NK-92 treated with Interleukin-12 subunit alpha and Interleukin-12 subunit beta, amount 100 ng/mL, for 24 hours (cell line): ENCODE measurements around the gene TMEM121.

Experiments used
- DNase-seq: peaks from one replicate; lab custom pipeline; 2025; lab: John Stamatoyannopoulos, UW

Gene TMEM121

DNA sequence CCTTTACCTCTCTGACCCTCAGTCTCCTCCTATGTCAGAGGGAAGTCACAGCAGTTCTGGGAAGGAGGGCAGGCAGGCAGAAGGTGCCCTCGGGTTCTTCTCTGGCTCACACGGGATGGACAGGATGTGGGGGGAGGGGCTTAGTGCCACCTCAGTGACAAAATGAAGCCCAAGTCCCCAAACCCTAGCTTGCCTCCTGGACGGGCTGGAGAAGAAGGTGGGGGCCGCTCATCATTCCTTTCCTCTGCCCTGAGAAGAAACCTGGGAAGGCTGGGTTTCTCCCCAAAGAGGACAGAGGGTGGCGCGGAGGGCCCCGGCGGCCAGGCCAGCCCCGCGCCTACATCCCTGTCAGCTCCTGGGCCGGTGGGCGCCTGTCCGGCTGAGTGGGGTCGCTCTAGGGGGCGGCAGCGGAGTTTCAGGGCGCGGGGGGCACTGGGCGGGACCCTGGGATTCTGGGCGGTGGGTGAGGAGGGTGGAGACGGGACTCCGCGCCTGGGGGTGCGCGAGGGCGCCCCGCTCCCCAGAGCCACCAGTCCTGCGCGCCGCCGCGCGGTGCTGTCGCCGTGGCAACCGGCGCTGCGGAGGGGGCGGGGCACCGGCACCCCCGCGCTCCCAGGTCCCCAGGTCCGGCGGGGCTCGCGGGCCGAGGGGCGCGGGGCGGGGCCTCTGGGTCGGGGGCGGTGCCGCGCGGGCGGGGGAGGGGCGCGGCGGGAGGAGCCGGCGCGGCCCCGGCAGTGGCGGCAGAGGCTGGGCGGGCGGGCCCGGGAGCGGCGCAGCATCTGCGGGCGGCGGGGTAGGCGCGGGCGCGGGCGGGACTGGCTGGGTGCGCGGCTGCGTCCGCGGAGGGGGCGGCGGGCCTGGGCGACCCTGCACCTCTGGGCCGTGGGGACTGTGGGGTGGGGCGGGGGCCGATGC, at the start of gene TMEM121:
TMEM121 (plus strand) TSS at position 723 of the 915 bp plus-strand sequence. CDS start 2,252 bp downstream, outside the sequence.
- no peak for DNase-seq

DNA sequence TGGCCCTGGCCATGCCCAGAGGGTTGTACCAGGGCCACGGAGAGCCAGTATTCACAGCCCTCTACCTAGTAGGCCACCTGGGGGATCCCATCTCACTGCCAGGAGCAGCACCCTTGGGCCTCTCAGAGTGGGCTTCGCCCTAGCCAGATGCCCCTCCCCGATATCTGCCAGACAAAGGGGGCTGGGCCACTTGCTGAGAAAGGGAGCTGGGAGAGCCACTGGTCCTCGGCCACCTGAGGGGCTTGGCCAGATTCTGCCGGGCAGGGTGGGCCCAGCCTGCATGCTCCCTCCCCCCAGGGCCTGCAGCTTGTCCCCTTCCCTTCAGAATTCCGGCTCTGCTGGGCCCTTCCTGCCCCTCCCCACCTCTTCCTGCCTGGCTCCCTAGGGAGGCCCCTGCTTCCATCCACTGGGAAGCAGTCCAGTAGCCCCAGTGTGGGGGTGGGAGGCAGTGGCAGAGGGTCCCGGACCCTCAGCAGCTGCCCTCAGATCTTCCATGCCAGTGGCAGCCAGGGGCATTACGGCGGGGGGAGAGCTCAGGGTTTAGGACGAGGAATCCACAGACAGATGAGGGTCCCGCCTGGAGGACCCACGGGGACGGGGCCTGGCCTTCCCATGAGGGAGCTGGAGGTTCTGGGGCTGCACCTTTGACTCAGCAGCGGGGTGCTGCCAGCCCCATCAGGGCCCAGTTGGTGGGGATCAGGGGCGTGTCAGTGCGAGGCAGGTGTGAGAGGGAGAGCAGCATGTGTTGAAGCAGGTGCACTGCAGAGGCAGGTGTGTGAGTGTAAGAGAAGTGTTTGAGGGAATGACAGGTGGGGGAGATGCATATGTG, 49.3 kb upstream of the TMEM121 start:
- DNase-seq = no peak

DNA sequence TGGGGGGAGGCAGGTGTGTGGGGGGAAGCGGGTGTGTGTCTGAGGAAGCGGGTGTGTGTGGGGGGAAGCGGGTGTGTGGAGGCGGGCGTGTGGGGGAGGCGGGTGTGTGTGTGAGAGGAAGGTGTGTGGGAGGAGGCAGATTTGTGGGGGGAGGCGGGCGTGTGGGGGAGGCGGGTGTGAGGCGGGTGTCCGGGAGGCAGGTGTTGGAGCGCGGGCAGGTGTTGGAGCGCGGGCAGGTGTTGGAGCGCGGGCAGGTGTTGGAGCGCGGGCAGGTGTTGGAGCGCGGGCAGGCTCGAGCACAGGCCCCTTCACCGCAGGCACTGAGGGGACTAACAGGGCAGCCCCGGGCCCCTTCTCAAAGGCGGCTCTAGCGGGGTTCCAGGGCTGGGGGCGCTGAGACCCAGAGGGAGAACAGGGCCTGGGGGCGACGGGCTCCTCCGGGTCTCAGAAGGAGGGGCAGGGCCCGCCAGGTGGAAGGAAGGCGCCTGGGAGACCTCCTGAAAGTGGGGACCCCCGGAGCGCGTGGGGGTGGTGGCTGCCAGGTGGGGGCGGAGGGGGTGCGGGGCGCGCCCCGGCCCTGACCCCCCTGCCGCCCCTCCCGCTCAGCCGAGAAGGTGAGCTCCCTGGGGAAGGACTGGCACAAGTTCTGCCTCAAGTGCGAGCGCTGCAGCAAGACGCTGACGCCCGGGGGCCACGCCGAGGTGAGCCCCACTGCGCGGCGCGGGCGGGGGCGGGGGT, 48.6 kb upstream of the TMEM121 start:
- no peak for DNase-seq

DNA sequence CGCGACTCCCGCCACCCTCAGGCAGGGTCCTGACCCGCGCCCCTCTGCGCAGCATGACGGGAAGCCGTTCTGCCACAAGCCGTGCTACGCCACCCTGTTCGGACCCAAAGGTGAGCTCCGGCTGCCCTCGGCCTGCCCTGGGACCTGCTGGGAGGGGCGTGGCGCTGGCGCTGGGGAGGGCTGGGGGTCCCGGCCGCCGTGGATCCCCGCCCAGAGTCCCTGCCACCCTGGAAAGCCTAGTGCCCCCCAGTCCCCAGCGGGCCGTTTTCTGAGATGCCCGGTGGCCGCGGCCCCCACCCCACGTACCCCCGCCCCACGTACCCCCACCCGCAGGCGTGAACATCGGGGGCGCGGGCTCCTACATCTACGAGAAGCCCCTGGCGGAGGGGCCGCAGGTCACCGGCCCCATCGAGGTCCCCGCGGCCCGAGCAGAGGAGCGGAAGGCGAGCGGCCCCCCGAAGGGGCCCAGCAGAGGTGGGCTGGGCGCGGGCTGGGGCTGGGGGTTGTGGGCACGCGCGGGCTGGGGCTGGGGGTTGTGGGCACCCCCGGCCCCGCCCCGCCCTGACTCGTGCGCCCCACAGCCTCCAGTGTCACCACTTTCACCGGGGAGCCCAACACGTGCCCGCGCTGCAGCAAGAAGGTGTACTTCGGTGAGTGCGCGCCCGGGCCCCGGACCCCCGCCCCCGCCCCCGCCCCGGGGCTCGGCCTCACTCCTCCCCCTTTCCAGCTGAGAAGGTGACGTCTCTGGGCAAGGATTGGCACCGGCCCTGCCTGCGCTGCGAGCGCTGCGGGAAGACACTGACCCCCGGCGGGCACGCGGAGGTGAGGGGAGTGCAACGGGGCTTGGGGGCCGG, 47.8 kb upstream of the TMEM121 start:
- DNase-seq = no peak

DNA sequence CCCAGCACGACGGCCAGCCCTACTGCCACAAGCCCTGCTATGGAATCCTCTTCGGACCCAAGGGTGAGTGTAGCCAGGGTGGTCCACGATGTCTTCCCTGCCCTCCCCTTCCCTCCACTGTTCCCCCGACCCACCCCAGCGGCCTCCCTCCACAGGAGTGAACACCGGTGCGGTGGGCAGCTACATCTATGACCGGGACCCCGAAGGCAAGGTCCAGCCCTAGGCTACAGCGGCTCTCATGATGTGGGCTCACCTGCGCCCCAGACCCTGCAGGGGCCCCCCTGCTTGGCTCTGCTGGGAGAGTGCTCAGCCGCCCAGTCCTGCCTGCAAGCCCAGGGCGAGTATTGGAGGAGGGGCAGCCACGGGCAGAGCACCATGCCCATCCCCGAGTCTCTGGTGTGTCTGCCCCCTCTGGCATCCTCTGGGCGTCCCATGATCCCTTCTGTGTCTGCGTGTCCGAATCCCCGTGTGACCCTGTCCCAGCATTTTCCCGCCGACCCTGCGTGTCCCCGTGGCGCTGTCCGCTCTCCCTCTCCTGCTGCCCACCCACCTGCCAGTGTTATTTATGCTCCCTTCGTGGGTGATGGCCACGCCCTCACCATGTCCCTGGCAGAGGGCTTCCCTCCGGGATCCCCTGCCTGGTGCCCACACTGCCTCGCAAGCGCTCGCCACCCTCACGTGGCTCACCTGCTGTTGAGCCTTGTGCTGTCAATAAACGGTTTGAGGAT, 46.8 kb upstream of the TMEM121 start:
- DNase-seq = no peak

DNA sequence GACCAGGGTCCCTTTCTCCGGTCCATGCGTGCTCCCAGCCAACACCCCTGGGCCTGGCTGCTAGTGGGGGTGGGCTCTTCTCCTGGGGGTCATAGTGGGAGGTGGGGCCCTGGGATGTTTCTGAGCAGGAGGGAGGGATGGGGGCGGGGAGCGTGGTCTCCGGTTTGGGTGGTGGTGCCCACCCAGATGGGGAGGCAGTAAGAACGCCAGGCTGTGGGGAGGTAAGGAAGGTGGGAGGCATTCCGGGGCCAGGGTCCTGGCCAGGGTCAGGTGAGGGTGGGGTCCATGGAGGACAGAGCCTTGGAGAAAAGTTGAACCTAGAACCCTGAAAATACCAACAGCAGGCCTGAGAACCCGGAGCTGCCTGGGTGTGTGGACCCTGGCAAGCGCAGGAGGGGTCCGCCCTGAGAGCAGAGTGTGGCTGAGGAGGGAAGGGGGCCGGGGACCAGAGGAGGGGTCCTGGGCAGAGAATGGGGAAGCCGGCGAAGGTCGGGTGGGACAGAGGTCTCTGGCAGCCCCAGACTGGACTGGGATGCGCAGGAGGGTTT, 46.1 kb upstream of the TMEM121 start:
- DNase-seq = no peak

DNA sequence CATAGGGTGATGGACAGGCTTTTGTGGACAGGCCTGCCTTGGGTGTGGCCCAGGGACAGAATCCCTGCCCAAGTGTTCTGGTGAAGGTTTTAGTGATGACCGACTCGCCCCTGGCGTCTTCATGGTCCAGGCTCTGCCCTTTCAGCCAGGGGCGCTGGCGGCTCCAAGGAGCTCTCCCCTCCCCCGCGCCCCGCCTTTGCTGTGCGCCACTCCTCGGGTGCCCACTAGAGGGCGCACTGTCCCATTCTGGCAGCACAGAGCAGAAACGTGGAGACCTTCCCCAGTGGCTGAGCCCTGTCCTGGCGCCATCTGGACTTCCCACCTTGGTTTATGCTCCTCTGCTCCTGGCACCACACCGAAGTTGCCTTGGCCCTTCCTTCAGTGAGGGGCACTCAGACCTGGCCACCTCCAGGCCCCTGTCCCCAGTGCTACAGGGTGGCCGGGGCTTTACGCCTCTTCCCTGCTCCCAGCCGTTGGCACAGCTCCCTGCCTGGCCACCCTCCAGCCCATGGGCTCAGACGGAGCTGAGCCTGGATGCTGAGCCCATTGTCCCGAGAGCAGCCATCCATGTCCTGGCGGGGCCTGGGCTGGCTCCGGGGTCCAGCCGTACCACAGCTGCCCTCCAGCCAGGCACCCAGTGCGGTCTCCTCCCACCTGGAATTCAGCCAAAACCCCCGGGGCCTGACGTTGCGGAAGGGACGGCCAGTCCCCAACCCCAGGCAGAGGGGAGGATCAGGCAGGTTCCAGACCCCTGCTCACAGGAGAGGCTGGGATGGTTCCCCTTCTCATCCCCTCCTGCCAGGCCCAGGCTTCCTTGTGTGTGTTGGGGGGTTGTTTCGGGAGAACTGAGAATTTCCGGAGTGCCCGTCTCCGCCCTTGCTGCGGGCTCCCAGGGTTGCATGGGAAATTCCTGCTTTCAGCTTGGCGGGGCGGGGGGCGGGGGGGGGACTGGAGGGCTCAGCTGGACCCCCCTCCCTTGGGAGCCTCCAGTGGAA, 45.3 kb upstream of the TMEM121 start:
- DNase-seq = peak; percentile 56

DNA sequence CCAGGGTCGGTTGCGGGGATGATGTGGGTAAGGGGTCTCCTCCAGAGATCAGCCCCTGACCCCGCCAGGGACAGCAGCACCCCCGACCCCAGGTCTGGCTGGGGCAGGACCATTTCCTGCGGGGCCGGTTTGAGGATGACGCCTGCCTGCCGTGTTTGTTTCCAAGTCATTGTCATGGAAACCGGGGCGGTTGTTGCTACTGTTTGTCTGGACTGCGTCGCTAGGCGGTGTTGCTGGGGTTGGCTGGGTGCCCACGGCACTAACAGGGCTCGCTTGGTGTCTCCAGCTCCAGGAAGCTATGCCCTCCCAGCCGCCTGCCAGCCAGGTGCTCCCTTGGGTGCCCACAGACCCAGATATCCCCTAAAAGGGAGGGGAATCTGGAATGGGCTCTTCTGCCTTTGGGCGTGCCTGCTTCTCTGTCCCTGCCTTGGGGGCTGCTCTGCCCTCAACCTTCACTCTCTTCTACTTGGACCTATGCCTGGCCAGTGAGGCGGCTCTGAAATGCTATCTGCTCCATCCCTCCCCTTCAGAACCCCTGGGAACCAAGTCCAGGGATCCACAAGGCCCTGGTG, 44.4 kb upstream of the TMEM121 start:
- DNase-seq = peak; percentile 29

DNA sequence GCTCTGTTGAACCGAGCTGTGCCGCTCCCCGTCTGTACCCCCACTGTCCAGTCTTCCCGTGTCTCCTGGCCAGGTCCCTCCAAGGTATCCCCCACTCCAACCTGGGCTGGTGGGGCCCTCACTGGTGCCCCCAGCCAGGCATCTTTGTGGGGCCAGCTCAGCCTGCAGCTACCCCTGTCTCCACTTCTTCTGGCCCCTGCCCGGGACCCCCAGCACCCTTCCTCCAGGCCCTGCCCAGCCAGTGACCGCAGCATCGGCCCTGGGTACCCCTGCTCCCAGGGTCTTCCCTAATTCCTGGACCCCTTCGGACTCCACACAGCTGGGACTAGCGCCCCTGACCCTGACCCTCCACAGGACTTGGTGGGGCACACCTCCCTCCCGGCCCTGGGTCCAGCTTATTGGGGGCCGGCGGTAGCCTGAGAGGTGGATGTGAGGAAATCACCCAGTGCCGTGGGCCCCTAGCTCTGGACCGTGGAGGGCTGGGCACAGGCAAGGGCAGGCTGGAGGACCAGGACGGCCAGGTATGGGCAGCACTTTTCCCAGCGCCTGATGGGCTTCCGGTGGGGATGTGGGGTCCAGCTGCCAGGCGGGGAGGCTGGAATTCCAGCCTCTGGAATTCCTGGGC, 43.8 kb upstream of the TMEM121 start:
- DNase-seq = no peak

DNA sequence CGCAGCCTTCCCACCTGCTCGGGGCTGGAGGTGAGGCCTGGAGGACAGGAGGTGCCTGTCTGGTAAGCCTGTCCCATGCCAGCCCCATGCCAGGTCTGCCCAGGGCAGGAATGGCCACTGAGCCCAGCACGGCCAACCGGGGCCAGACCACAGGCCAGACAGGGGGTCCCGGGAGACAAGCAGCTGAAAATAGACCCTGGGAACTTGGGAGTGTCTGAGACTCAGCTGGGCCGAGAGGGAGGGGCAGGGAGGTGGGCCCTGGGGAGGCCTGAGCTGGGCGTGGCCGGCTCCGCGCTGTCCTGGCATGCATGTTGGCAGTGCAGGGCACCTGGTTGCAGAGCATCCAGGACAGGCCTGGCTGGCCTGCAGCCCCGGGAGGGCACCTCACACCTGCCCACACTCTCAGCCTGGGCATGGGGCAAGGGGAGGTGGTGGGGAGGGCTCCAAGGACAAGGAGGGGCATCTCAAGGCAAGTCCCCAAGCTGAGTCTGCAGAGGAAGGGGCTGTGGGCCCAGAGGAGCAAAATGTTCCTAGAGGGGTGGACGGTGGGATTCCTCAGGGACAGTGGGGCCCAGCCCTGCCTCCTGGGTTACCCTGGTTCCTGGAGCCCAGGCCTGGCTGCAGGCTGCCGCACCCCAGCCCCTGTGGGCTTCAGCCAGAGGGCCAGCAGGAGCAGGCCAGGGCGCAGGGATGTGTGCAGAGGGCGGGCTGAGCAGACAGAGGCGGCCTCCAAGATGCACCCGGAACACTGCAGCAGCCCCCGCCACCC, 42.9 kb upstream of the TMEM121 start:
- DNase-seq = no peak

DNA sequence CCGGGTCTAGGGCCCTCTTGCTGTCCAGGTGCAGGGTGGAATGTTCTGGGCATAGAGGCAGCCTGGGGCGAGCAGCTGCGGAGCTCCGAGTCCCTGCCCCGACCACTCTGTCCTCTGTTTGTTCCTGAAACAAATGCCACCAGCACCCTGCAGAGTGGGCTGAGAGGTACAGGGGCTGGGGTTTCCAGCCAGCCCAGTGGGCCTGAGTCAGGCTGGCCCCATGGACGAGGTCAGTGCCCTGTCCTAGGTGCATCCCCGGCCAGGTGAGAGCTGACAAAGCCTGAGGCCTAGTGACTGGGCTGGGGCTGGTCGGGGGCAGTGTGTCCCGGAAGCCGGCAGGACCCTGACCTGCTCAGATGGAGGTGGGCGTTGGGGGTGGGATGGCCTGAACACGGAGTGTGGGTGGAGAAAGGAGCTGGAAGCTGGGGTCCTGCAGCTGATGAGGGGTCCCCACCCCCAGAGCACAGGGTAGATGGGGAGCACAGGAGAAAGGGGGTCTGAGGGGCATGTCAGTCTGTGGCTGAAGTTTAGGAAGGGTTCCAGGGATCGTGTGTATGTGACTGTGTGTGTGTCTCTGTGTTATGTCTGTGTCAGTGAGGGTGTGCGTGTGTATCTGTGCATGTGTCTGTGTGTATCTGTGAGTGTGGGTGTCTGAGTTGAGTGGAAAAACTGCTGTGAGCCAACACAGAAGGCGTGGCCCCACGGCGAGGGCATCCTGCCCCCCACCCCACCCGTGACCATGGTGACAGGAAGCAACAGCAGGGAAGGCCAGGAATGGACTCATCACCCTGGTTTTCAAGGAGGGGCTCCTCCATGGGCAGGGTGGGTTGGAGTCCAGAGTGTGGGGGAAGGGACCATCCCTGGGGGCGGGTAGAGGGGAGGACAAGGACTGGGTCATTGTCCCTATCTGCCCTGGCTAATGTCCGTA, 42.0 kb upstream of the TMEM121 start:
- no peak for DNase-seq

DNA sequence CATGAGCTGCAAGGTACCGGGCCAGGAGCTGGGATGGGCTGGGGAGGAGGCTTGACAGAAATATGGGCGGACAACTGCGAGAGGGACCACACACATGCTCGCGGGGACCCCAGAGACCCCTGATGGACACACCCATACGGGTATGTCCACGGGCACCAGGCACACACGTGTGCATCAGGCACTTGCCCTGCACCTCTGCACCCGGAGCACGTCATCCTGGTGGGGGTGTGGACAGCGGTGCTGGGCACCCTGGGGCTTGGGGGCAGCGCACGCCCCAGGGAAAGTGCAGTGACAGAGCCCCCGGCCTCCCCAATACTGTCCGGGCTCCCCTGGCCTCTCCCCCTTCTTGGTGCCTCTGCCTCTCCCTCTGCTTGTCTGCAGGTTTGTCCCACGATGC, 41.4 kb upstream of the TMEM121 start:
- DNase-seq = no peak

DNA sequence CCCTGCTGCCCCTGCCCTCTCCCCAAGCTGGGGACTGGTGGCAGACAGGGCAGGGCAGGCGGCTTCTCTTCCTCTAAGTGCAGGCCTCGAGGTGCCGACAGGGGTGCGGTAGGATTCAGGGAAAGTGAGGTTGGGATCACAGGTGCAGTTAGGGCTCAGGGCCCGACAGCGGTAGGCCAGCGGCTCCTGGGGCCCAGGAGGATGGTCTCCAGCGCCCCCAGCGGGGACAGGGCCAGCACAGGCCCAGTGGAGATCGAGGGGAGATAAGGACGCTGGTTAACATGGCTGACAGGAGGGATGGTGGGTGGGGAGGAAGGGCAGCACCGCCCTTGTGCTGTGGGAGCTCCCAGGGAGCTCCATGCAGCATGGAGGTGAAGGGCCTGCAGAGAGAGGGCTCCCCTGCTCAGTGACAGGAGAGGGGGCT, 40.6 kb upstream of the TMEM121 start:
- DNase-seq = no peak

DNA sequence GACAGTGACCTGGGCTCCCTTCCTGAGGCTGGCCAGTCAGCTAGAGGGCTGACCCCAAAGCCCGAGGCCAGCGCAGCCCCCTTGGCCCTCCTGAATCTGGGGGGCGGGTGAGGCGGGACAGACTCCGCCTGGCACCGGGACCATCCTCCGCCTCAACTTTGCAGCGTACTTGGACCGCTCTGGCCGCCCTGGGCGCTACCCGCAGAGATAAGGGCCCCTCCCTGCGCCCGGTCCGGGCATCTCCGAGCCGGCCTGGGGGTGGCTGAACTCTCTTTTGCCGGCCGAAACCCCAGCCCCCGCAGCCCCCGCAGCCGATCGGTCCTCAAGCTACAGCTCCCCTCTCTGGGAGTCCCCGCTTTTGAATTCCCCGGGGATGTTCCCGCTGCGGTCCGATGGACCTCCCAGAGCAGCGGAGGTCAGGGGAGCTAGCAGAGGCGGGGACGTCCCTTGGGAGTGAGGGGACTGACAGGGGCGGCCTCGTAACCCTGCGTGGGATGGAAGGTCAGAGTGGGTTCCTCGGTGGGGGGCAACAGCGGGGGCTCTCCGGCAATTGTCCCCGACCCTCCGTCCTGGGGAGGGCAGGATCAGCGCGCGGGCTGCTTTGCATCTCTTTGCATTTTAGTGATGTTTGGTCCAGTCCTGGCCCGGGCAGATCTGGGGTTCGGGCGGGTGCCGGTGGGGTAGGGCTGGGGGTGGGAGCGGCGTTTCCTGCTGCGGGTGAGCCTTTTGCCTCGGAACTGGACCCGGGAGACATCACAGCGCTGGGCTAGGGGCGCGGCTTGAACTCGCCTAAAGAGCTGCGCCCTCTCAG, 40.0 kb upstream of the TMEM121 start, which contains the start of gene CRIP1:
CRIP1 (plus strand) TSS at position 724 of the 811 bp plus-strand sequence. CDS start 374 bp downstream, outside the sequence.
- no peak for DNase-seq

DNA sequence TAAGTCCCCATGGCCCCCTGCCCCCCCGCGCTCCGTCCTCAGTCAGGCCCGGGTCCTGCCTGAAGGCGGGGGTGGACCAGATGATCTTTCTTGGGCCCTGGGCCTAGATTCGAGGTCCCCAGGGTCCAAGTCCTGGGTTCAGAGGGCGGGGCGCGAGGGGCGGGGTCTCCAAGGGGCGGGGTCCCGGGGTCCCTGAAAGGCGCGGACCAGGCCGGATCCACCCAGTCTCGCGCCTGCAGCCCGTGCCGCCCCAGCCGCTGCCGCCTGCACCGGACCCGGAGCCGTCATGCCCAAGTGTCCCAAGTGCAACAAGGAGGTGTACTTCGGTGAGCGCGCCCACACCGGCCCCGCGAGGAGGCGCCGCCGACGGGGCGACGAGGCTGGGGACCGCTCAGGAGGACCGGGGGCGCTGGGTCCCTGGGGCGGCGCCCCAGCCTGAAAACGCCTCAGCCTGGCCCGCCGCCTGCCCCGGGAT, 39.4 kb upstream of the TMEM121 start:
- no peak for DNase-seq
